Measurements from ENCODE around the gene IGFBP4. TPM values are rescaled to one million over a fixed set of nuclear protein-coding genes. Genes with fewer than 3 reads are reported as not detected.

The IGFBP4 gene
- total and polyA plus RNA-seq, 2 of the 13 experiments (the other 11 are each of a cell fraction or from before 2014, with no cell fraction given): 4.1 to 49.0 TPM

DNA sequence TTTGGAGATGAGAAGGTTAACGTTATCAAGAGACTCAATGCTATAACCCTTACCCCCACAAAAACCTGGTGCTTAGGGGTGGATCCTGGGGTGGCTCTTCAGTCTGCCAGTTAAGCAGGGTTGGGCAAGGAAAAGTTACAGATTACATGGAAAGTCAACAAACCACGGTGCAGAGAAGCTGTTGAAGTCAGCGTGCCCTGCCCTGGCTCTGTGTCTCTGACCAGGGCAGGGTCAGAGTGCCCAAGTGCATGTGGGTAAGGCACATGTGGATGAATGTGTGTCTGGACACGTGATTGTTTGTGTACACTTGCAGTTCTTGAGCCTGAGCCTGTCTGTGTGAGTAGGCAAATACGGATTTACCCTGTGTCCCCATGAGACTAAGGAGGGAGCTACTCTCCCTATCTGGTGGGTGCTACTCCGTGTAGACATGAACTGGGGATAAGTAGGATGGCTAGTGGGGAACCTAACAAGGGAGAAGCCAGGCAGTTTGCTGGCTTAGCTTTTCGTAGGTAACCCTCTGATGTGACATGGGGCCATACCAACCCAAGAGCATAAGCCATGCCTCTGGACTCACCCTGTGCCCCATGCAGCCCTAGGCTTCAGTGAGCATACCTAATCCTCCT is 5.5 kb downstream of the IGFBP4 start (continued):
- TF ChIP-seq, protein P1, sequence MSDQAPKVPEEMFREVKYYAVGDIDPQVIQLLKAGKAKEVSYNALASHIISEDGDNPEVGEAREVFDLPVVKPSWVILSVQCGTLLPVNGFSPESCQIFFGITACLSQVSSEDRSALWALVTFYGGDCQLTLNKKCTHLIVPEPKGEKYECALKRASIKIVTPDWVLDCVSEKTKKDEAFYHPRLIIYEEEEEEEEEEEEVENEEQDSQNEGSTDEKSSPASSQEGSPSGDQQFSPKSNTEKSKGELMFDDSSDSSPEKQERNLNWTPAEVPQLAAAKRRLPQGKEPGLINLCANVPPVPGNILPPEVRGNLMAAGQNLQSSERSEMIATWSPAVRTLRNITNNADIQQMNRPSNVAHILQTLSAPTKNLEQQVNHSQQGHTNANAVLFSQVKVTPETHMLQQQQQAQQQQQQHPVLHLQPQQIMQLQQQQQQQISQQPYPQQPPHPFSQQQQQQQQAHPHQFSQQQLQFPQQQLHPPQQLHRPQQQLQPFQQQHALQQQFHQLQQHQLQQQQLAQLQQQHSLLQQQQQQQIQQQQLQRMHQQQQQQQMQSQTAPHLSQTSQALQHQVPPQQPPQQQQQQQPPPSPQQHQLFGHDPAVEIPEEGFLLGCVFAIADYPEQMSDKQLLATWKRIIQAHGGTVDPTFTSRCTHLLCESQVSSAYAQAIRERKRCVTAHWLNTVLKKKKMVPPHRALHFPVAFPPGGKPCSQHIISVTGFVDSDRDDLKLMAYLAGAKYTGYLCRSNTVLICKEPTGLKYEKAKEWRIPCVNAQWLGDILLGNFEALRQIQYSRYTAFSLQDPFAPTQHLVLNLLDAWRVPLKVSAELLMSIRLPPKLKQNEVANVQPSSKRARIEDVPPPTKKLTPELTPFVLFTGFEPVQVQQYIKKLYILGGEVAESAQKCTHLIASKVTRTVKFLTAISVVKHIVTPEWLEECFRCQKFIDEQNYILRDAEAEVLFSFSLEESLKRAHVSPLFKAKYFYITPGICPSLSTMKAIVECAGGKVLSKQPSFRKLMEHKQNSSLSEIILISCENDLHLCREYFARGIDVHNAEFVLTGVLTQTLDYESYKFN (CRISPR knock-in tag; conservative IDR thresholded peaks at IDR 0.05): peak; percentile 93
- TF ChIP-seq, protein P2, sequence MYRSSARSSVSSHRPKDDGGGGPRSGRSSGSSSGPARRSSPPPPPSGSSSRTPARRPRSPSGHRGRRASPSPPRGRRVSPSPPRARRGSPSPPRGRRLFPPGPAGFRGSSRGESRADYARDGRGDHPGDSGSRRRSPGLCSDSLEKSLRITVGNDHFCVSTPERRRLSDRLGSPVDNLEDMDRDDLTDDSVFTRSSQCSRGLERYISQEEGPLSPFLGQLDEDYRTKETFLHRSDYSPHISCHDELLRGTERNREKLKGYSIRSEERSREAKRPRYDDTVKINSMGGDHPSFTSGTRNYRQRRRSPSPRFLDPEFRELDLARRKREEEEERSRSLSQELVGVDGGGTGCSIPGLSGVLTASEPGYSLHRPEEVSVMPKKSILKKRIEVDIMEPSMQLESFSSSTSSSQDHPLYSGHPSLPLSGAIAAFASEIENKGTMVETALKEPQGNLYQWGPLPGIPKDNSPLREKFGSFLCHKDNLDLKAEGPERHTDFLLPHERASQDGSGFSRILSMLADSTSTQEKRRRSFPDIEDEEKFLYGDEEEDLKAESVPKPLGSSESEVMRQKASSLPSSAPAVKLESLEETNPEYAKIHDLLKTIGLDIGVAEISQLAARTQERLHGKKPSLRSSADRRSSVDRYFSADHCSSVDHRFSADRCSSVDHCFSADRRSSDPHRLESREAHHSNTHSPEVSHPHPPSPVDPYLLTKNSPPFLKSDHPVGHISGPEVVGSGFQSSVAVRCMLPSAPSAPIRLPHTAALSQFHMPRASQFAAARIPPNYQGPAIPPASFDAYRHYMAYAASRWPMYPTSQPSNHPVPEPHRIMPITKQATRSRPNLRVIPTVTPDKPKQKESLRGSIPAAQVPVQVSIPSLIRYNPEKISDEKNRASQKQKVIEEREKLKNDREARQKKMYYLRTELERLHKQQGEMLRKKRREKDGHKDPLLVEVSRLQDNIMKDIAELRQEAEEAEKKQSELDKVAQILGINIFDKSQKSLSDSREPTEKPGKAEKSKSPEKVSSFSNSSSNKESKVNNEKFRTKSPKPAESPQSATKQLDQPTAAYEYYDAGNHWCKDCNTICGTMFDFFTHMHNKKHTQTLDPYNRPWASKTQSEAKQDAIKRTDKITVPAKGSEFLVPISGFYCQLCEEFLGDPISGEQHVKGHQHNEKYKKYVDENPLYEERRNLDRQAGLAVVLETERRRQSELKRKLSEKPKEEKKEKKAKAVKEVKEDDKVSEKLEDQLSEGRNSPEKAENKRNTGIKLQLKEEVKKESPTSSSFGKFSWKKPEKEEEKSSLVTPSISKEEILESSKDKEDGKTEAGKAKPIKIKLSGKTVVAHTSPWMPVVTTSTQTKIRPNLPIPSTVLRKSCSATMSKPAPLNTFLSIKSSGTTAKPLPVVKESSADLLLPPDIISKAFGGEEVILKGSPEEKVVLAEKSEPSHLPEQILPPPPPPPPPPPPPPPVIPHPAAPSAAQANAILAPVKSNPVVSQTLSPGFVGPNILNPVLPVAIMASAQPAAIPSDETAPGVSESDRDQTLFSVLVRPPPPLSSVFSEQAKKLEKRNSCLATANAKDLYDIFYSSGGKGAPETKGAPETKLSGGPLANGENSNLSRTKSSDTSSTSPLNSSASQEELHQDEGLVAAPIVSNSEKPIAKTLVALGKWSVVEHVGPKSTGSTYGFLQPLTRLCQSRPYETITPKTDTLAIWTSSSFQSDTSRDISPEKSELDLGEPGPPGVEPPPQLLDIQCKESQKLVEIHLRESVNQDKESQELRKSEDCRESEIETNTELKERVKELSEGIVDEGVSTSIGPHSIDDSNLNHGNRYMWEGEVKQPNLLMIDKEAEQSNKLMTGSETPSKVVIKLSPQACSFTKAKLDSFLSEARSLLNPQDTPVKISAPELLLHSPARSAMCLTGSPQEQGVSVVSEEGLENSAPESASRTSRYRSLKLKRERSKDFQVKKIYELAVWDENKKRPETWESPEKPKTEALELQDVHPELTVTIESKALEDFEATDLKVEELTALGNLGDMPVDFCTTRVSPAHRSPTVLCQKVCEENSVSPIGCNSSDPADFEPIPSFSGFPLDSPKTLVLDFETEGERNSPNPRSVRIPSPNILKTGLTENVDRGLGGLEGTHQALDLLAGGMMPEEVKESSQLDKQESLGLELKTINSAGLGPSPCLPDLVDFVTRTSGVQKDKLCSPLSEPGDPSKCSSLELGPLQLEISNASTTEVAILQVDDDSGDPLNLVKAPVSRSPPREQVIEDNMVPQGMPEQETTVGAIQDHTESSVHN (CRISPR knock-in tag; IDR thresholded peaks at IDR 0.05): peak; percentile 72; the same call in 1 of the 2 replicates
- 0 out of 2 replicates have a peak, but pooled peaks have one; percentile 36 for TF ChIP-seq MIXL1 (CRISPR knock-in tag; IDR thresholded peaks at IDR 0.05)
- TF ChIP-seq FOXP1 (IDR thresholded peaks at IDR 0.05): no peak
- peak; percentile 93 for TF ChIP-seq FOXP1 (CRISPR knock-in tag; IDR thresholded peaks at IDR 0.05)
- TF ChIP-seq ZIK1 (CRISPR knock-in tag; IDR thresholded peaks at IDR 0.05; ENCODE audit: borderline replicate concordance, low read depth): 0 out of 2 replicates have a peak, but pooled peaks have one; percentile 66
- TF ChIP-seq, protein P3, sequence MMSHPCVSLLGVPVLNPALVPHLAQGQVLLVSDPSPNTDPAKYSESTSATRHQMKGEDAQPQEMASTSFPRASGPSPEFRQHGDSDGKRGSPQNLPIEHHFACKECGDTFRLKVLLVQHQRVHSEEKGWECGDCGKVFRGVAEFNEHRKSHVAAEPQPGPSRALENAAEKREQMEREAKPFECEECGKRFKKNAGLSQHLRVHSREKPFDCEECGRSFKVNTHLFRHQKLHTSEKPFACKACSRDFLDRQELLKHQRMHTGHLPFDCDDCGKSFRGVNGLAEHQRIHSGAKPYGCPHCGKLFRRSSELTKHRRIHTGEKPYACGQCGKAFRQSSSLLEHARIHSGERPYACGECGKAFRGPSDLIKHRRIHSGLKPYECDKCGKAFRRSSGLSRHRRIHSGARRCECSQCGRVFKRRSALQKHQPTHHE (CRISPR knock-in tag; IDR thresholded peaks at IDR 0.05; ENCODE audit: borderline replicate concordance): no peak
- TF ChIP-seq ZNF530 (CRISPR knock-in tag; IDR thresholded peaks at IDR 0.05; ENCODE audit: low read depth): no peak
- TF ChIP-seq, protein P4, sequence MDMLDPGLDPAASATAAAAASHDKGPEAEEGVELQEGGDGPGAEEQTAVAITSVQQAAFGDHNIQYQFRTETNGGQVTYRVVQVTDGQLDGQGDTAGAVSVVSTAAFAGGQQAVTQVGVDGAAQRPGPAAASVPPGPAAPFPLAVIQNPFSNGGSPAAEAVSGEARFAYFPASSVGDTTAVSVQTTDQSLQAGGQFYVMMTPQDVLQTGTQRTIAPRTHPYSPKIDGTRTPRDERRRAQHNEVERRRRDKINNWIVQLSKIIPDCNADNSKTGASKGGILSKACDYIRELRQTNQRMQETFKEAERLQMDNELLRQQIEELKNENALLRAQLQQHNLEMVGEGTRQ (IDR thresholded peaks at IDR 0.05; ENCODE audit: low read depth, low read length): peak; percentile 94
- TF ChIP-seq, protein P4 (CRISPR knock-in tag; IDR thresholded peaks at IDR 0.05; ENCODE audit: borderline replicate concordance): peak; percentile 93; the same call in 1 of the 2 replicates
- TF ChIP-seq, protein P5, sequence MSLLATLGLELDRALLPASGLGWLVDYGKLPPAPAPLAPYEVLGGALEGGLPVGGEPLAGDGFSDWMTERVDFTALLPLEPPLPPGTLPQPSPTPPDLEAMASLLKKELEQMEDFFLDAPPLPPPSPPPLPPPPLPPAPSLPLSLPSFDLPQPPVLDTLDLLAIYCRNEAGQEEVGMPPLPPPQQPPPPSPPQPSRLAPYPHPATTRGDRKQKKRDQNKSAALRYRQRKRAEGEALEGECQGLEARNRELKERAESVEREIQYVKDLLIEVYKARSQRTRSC (CRISPR knock-in tag; IDR thresholded peaks at IDR 0.05; ENCODE audit: low read depth): no peak
- no peak for TF ChIP-seq ZNF562 (CRISPR knock-in tag; IDR thresholded peaks at IDR 0.05; ENCODE audit: borderline replicate concordance)
- peak; percentile 82 for TF ChIP-seq YEATS4 (CRISPR knock-in tag; IDR thresholded peaks at IDR 0.05; ENCODE audit: borderline replicate concordance)

Measured in HepG2 (cell line).